PC-3 (cell line): Measurements from ENCODE around the gene ADGRG1. TPM values are rescaled to one million over a fixed set of nuclear protein-coding genes. Genes with fewer than 3 reads are reported as not detected.
A peak's percentile ranks its signal among the peaks of the same experiment; 100 is the strongest.

Source experiments
- ATAC-seq: fragments of 200-7000 bp; cut with Tn5 transposase; 2 replicates; pipeline ENCODE4 v1.9.1; 2020; ENCODE audit warnings: mild to moderate bottlenecking, moderate library complexity
- BruUV-seq: library from RNA; stranded (reverse); fragments of 400-500 nt; replicated peaks from 2 replicates; lab custom pipeline; 2021; lab: Mats Ljungman, UMichigan
- CTCF ChIA-PET: fragments of 300-600 bp; sonication (Branson Sonifier 250); formaldehyde crosslinking; loops from one replicate; lab custom pipeline; 2022; ENCODE audit warnings: antibody characterized with exemption; lab: Charles Lee
- POLR2A ChIA-PET: fragments of 300-600 bp; sonication (Branson Sonifier 250); formaldehyde crosslinking; loops from one replicate; lab custom pipeline; 2022; ENCODE audit warnings: antibody characterized with exemption; ENCODE audit not compliant: unreplicated experiment; lab: Charles Lee
- DNase-seq: peaks from one replicate; pipeline ENCODE4 v3.0.0-alpha.2; 2015
- H2AFZ ChIP-seq: fragments of 300-600 bp; sonication (generic); 2 replicates; pipeline ENCODE4 v1.6.0; 2016; ENCODE audit warnings: antibody characterized with exemption, low read length
- H3F3A ChIP-seq: fragments of 300-600 bp; sonication (generic); one replicate; pipeline ENCODE4 v1.6.0; 2017; ENCODE audit warnings: antibody characterized with exemption, low read length, control low read depth, mild to moderate bottlenecking; ENCODE audit not compliant: unreplicated experiment
- H3K27ac ChIP-seq: fragments of 300-600 bp; sonication (generic); 2 replicates; pipeline ENCODE4 v1.5.1; 2016; ENCODE audit warnings: mild to moderate bottlenecking, low read length
- H3K27me3 ChIP-seq: fragments of 300-600 bp; sonication (generic); 2 replicates; pipeline ENCODE4 v1.6.1; 2016; ENCODE audit warnings: low read length, mixed read lengths
- H3K36me3 ChIP-seq: fragments of 300-600 bp; sonication (generic); 2 replicates; pipeline ENCODE4 v1.6.1; 2016; ENCODE audit warnings: low read depth, mixed run types, low read length, mixed read lengths
- H3K4me1 ChIP-seq: fragments of 300-600 bp; sonication (generic); 2 replicates; pipeline ENCODE4 v1.5.1; 2016; ENCODE audit warnings: low read length; ENCODE audit not compliant: insufficient read depth
- H3K4me2 ChIP-seq: fragments of 300-600 bp; sonication (generic); 2 replicates; pipeline ENCODE4 v1.6.0; 2016; ENCODE audit warnings: low read length
- H3K4me3 ChIP-seq: fragments of 300-600 bp; sonication (generic); 2 replicates; pipeline ENCODE4 v1.5.1; 2016; ENCODE audit warnings: mild to moderate bottlenecking, low read length, mixed read lengths
- H3K79me2 ChIP-seq: fragments of 300-600 bp; sonication (generic); 2 replicates; pipeline ENCODE4 v1.6.1; 2017; ENCODE audit warnings: low read length, mixed read lengths
- H3K9ac ChIP-seq: fragments of 300-600 bp; sonication (generic); 2 replicates; pipeline ENCODE4 v1.6.0; 2016; ENCODE audit warnings: mild to moderate bottlenecking, low read length
- H3K9me2 ChIP-seq: fragments of 300-600 bp; sonication (generic); replicated peaks from 2 replicates; pipeline ENCODE4 v1.6.1; 2016; ENCODE audit warnings: mixed run types, low read length, mixed read lengths
- H3K9me3 ChIP-seq: fragments of 300-600 bp; sonication (generic); 2 replicates; pipeline ENCODE4 v1.6.1; 2016; ENCODE audit warnings: low read length, mixed read lengths
- H4K20me1 ChIP-seq: fragments of 300-600 bp; sonication (generic); 2 replicates; pipeline ENCODE4 v1.6.1; 2016; ENCODE audit warnings: low read length, mixed read lengths
- EZH2 ChIP-seq: fragments of 300-600 bp; sonication (generic); IDR thresholded peaks from one replicate; pipeline ENCODE4 v1.6.1; 2017; ENCODE audit warnings: antibody characterized with exemption, mild to moderate bottlenecking, low read length; ENCODE audit not compliant: unreplicated experiment
- EZH2phosphoT487 ChIP-seq: fragments of 300-600 bp; sonication (generic); IDR thresholded peaks from 2 replicates; pipeline ENCODE4 v1.6.1; 2018; ENCODE audit warnings: mild to moderate bottlenecking, antibody characterized with exemption, low read length, borderline replicate concordance
- intact Hi-C: fragments of 100-400 bp; cut with micrococcal nuclease; formaldehyde crosslinking; loops from 2 replicates; pipeline ENCODE4 v1.9.0; 2023
- total RNA-seq: library from RNA; depleted of rRNA; stranded (reverse); fragments of >200 nt; gene quantifications from 2 replicates; pipeline ENCODE4 v1.2.3, GENCODE V29; 2014
- TF ChIP-seq, protein P1 (sequence below): fragments of 300-600 bp; sonication (generic); conservative IDR thresholded peaks from 2 replicates; pipeline ENCODE4 v1.5.1; 2017; ENCODE audit warnings: antibody characterized with exemption, low read depth, mild to moderate bottlenecking, low read length

ADGRG1 gene
- total RNA-seq, 1 experiment from 2014 or later = 33.7 TPM

DNA sequence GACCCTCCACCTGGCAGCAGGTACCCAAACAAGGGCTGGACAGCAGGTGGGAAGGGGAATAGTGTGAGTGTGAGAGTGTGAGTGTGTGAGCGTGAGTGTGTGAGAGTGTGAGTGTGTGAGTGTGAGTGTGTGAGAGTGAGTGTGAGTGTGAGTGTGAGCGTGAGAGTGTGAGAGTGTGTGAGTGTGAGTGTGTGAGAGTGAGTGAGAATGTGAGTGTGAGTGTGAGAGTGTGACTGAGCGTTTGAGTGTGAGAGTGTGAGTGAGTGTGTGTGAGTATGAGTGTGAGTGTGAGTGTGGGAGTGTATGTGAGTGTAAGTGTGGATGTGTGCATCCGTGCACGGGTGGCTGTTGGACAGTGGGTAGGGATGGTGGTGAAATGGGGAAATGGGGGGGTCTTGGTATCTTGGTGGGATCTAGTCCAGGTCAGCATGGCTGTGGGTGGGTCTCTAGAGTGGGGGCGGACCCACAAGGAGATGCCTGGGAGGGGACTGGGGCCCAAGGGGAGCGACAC lies 408 bp downstream of the ADGRG1 start:
- H3K27ac ChIP-seq = peak overlapping the region; percentile 94
- peak overlapping the region; percentile 90 for H3K9ac ChIP-seq
- H4K20me1 ChIP-seq = no peaks in the 10 kb centered on the region
- no peaks in the 10 kb centered on the region for H3K9me3 ChIP-seq
- no peaks in the 10 kb centered on the region for H3K9me2 ChIP-seq
- peak overlapping the region; percentile 88 for H3K4me2 ChIP-seq
- peaks cover 64% of the 10 kb centered on the region for H3K4me1 ChIP-seq
- ChIA-PET CTCF (interaction anchor here (0.5 to 1.3 kb wide), 4 partner anchors 15 to 38 kb away, joined by 3 to 7 read pairs (median 3); no protein-coding TSS in a partner anchor), POLR2A (interaction anchor here (0.6 to 0.8 kb wide), 2 partner anchors 9 to 399 kb away, joined by 5 to 13 read pairs; no protein-coding TSS in a partner anchor)
- BruUV-seq = TSS peak; percentile 41
- intact Hi-C loops = loop anchor here (2.0 kb wide), 1 partner anchor 38 kb away; no protein-coding TSS in a partner anchor
- H3K27me3 ChIP-seq = no peaks in the 10 kb centered on the region
- no peak for ATAC-seq
- H3K4me3 ChIP-seq = peak overlapping the region; percentile 71
- H3F3A ChIP-seq = no peaks in the 10 kb centered on the region
- H3K79me2 ChIP-seq = peaks cover 74% of the 10 kb centered on the region
- H2AFZ ChIP-seq = no peak overlapping the region
- TF ChIP-seq, protein P1, sequence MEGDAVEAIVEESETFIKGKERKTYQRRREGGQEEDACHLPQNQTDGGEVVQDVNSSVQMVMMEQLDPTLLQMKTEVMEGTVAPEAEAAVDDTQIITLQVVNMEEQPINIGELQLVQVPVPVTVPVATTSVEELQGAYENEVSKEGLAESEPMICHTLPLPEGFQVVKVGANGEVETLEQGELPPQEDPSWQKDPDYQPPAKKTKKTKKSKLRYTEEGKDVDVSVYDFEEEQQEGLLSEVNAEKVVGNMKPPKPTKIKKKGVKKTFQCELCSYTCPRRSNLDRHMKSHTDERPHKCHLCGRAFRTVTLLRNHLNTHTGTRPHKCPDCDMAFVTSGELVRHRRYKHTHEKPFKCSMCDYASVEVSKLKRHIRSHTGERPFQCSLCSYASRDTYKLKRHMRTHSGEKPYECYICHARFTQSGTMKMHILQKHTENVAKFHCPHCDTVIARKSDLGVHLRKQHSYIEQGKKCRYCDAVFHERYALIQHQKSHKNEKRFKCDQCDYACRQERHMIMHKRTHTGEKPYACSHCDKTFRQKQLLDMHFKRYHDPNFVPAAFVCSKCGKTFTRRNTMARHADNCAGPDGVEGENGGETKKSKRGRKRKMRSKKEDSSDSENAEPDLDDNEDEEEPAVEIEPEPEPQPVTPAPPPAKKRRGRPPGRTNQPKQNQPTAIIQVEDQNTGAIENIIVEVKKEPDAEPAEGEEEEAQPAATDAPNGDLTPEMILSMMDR = no peak
- TF ChIP-seq EZH2phosphoT487 (no peak), EZH2 (no peak)
- no peaks in the 10 kb centered on the region; the same call in 1 of the 2 replicates for H3K36me3 ChIP-seq
- no peak for DNase-seq

DNA sequence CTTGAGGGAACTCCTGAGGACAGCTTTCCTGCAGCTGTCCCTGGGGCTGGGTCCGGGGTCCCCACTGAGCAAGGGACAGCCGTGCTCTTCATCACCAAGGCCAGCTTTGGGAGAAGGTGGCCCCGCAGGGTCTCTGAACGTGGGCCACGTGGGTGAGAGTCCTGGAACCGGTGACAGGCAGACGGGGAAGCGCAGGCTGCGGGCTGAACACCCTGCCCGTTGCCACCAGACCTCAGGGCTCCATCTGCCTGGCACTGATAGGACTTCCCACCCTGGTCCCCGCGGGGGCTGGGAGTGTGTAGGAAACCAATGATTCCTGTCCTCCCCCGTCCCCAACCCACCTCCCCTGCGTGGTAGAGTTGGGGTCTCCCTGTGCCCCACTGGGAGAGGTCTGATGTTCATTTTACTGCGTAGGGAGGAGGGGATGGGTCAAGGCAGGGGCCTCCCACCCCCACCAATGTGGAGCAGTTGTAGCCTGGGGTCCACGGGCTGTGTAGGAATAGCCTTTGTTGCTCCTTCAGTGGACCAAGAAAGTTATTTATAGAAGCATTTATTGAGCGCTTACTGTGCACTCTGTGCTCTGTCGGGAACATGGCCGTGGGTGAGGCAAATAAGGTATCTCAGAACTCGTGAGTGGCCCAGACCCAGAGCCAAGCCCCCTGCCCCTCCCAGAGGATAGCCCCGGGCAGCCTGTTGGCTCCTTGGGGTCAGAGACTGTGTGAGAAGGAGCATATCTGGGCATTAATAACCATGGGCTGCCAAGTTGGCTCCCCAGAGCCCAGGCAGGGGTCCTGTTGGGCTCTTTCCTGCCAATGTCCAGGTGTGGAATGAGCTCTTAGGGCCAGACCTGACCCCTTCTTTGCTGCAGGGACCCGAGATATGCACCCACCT lies 1.3 kb downstream of the ADGRG1 start:
- Histone ChIP-seq H3K4me1 (peaks cover 66% of the 10 kb centered on the region), H3K27ac (no peak overlapping the region), H3K9me3 (no peaks in the 10 kb centered on the region), H2AFZ (no peak overlapping the region), H3K36me3 (no peaks in the 10 kb centered on the region; the same call in 1 of the 2 replicates), H3K4me3 (peak overlapping the region; percentile 71; the same call in 1 of the 2 replicates), H3K9me2 (no peaks in the 10 kb centered on the region), H3K4me2 (peak overlapping the region; percentile 88), H3K79me2 (peaks cover 66% of the 10 kb centered on the region), H3F3A (no peaks in the 10 kb centered on the region), H3K9ac (no peak overlapping the region; the same call in 1 of the 2 replicates), H4K20me1 (no peaks in the 10 kb centered on the region), H3K27me3 (no peaks in the 10 kb centered on the region)
- no peak for TF ChIP-seq EZH2
- TF ChIP-seq, protein P1 = no peak
- no peak for TF ChIP-seq EZH2phosphoT487
- no TSS peak for BruUV-seq
- DNase-seq (no peak), ATAC-seq (no peak)
- ChIA-PET CTCF (no interaction called here), POLR2A (no interaction called here)
- intact Hi-C loops = loop anchor here (2.0 kb wide), 1 partner anchor 39 kb away; no protein-coding TSS in a partner anchor
